Colonic mucosa (tissue), 4 donors: ENCODE data around the gene LINGO1. TPM values are rescaled to one million over a fixed set of nuclear protein-coding genes. Genes with fewer than 3 reads are reported as not detected.

Experiments
- DNase-seq: peaks from one replicate; pipeline ENCODE4 v3.0.0-alpha.2; 2020
- H3K27ac ChIP-seq: fragments of 200-600 bp; one replicate; pipeline ENCODE4 v1.8.0; 2021
- H3K27me3 ChIP-seq: fragments of 200-600 bp; one replicate; pipeline ENCODE4 v1.8.0; 2021
- H3K36me3 ChIP-seq: fragments of 200-600 bp; one replicate; pipeline ENCODE4 v1.8.0; 2021
- H3K4me1 ChIP-seq: fragments of 200-600 bp; one replicate; pipeline ENCODE4 v1.8.0; 2021; ENCODE audit warnings: mild to moderate bottlenecking
- H3K4me3 ChIP-seq: fragments of 200-600 bp; one replicate; pipeline ENCODE4 v1.8.0; 2021
- H3K9ac ChIP-seq, 2 donors: one replicate each; pipeline ENCODE4 v1.7.0; 2013; ENCODE audit warnings: control low read depth in 2 of 2, low read depth in 2 of 2, low read length in 2 of 2
- H3K9me3 ChIP-seq: fragments of 200-600 bp; one replicate; pipeline ENCODE4 v1.8.0; 2021
- CTCF ChIP-seq: fragments of 200-600 bp; IDR thresholded peaks from one replicate; pipeline ENCODE4 v1.8.0; 2022; ENCODE audit warnings: antibody characterized with exemption, mild to moderate bottlenecking
- intact Hi-C: fragments of 100-400 bp; cut with DNase I; formaldehyde crosslinking; loops from one replicate; pipeline ENCODE4 v1.14.1; 2022
- total RNA-seq, 2 donors: library from RNA; stranded (reverse); fragmentation: NEBNext Ultra II Directional in 1 of 2; extraction: Animal tissue kit (Norgen Biotek cat#: 25700) in 1 of 2; gene quantifications; one replicate each; pipeline ENCODE4 v1.2.1, GENCODE V29; 2021
- donor health status: healthy.
- donor health status: DM: no; HTN: no; CAD: no.
- donor health status: DM: no; HTN: no; CAD: no.

The LINGO1 gene
- total RNA-seq, 2 donors from 2014 or later: 0.79 to 1.1 TPM

DNA sequence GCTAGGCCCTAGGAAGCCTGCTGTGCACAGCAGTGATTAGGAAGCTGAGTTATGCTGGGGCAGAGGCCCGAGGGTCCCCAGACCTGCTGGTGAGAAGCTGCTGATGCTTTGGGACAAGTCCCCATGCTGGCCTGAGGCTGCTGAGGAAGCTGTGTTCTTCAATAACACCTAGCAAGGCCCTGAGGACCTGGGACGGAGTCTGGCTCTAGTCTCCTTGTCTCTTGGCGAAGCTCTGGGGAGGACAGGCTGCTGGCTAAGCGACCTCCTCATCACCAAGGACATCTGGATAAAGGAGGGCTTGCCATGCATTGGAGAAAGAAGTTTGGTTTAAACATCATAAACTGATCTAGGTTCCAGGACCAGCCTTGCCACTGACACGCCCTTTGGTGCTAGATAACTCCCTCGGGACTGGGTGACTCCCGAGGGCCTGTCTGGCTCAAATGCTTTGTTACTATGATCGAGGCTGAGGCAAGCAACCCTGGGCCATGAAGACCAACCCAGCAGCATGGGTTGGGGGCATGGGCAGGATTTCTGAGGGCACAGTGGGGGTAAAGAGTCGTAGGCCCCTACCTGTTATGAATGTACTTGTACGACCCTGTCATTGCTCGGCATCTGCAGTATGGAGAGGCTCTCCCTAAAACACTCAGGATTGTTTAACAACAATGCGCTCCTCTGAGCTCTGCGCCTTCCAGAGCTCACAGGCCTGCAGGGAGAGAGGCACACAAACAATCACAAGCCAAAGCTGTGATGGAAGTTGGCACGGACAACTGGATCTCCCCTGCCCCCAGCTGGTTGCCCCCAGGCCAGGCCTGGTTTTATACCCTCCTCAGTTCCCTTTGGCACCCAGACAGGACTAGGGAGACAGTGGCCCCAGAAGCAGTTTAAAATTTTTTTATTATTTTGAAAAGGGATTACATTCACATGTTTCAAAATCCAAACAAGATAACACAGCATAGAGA, 64.4 kb downstream of the LINGO1 start:
- TF ChIP-seq CTCF: no peak
- Histone ChIP-seq H3K27me3 (no peaks in the 10 kb centered on the region), H3K9me3 (no peaks in the 10 kb centered on the region), H3K4me1 (no peaks in the 10 kb centered on the region), H3K27ac (no peak overlapping the region), H3K36me3 (no peaks in the 10 kb centered on the region), H3K9ac (no peak overlapping the region), H3K4me3 (no peak overlapping the region)
- DNase-seq: no peak
- intact Hi-C loops: no loop called here

- no peak for TF ChIP-seq CTCF
- no peak overlapping the region for H3K4me3 ChIP-seq
- intact Hi-C loops: no loop called here
- DNase-seq: no peak
- H3K36me3 ChIP-seq: no peaks in the 10 kb centered on the region
- H3K9me3 ChIP-seq: no peaks in the 10 kb centered on the region
- no peak overlapping the region for H3K9ac ChIP-seq
- H3K27ac ChIP-seq: no peak overlapping the region
- H3K4me1 ChIP-seq: no peaks in the 10 kb centered on the region
- H3K27me3 ChIP-seq: no peaks in the 10 kb centered on the region
Observed at GRCh38 chr15:77567202-77567601, 65.5 kb downstream of the LINGO1 start.

GRCh38 chr15:77566092-77566491, 66.6 kb downstream of the LINGO1 start:
- H3K27me3 ChIP-seq: no peaks in the 10 kb centered on the region
- H3K4me3 ChIP-seq: no peak overlapping the region
- H3K9me3 ChIP-seq: no peaks in the 10 kb centered on the region
- no peaks in the 10 kb centered on the region for H3K36me3 ChIP-seq
- H3K27ac ChIP-seq: no peak overlapping the region
- H3K9ac ChIP-seq: no peak overlapping the region
- no peaks in the 10 kb centered on the region for H3K4me1 ChIP-seq
- no peak for TF ChIP-seq CTCF
- no peak for DNase-seq
- intact Hi-C loops: no loop called here

DNA sequence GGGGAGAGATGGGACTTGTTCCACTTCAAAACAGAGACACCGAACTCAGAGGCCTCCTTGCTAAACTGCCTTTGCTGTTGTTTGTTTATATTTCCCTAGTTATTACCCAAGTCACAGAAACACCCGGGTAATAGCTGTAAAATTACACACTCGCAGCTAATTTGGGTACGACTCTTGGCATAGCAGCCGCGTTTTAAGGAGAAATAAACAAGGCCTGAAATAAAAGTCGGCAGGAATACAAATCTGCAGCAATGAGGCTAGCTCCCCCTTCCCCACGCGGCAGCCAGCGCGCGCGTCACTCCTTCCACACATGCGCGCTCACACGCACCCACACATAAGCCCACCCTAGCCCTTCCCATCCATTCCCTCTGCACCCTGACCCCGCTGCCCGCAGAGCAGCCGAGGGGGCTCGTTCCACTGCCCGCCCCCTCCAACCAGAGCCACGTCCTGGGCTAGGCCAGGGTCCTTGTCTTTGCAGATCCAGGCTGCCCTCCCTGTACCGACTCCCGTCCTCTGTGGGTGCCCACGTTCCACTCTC, 67.3 kb downstream of the LINGO1 start:
- Histone ChIP-seq H3K9ac (no peak overlapping the region), H3K4me1 (no peaks in the 10 kb centered on the region), H3K9me3 (no peaks in the 10 kb centered on the region), H3K27me3 (no peaks in the 10 kb centered on the region), H3K27ac (no peak overlapping the region), H3K36me3 (no peaks in the 10 kb centered on the region), H3K4me3 (no peak overlapping the region)
- intact Hi-C loops: no loop called here
- DNase-seq: no peak
- no peak for TF ChIP-seq CTCF

- DNase-seq: no peak
- Histone ChIP-seq H3K9me3 (no peaks in the 10 kb centered on the region), H3K27ac (no peak overlapping the region), H3K36me3 (no peaks in the 10 kb centered on the region), H3K4me3 (no peak overlapping the region), H3K27me3 (no peaks in the 10 kb centered on the region), H3K9ac (no peak overlapping the region), H3K4me1 (no peaks in the 10 kb centered on the region)
- no peak for TF ChIP-seq CTCF
- intact Hi-C loops: no loop called here
Observed at GRCh38 chr15:77564938-77565337, 67.8 kb downstream of the LINGO1 start.
